ENCODE results near the gene ARMC8.
A peak's percentile ranks its signal among the peaks of the same experiment; 100 is the strongest.

- TF ChIP-seq CTCF (IDR thresholded peaks at IDR 0.05; ENCODE audit: control extremely low read depth in 1 of 3, insufficient read depth in 1 of 3, low read depth in 1 of 3, low read length in 3 of 3) (no peak), MAX (IDR thresholded peaks at IDR 0.05) (peak; percentile 90)
Measured at GRCh38 chr3:138174421-138175131, 12.5 kb upstream of the ARMC8 start, which contains the start of gene DBR1.

Measured in H1 (cell line).